ENCODE data around the gene SERINC3.
A peak's percentile ranks its signal among the peaks of the same experiment; 100 is the strongest.

The SERINC3 gene

GRCh38 chr20:44495802-44496481, 25.9 kb downstream of the SERINC3 start:
- ChIA-PET CTCF (interaction anchor here (0.6 to 2.3 kb wide), 9 partner anchors 11 to 187 kb away, joined by 3 to 7 read pairs (median 3); partner anchors contain the start of gene TTPAL), POLR2A (interaction anchor here (2.1 kb wide), 1 partner anchor 20 kb away, joined by 6 read pairs; the partner anchor contains the start of gene TTPAL)
- TF ChIP-seq CTCF (IDR thresholded peaks at IDR 0.05; ENCODE audit: insufficient read depth, low read length, missing control alignments): no peak
- no peak overlapping the region for H3K4me3 ChIP-seq (ENCODE audit: low read depth, low read length)
- peak; percentile 97 for DNase-seq (ENCODE audit: low read depth, low spot score)

GRCh38 chr20:44495257-44495656, 26.6 kb downstream of the SERINC3 start:
- H3K4me3 ChIP-seq (ENCODE audit: low read depth, low read length): no peak overlapping the region
- peak; percentile 82 for DNase-seq (ENCODE audit: low read depth, low spot score)
- no peak for TF ChIP-seq CTCF (IDR thresholded peaks at IDR 0.05; ENCODE audit: insufficient read depth, low read length, missing control alignments)
- ChIA-PET POLR2A (interaction anchor here (2.1 kb wide), 1 partner anchor 19 kb away, joined by 6 read pairs; the partner anchor contains the start of gene TTPAL), CTCF (interaction anchor here (0.5 to 2.3 kb wide), 8 partner anchors 15 to 117 kb away, joined by 3 to 7 read pairs (median 3); partner anchors contain the start of gene TTPAL)

GRCh38 chr20:44494681-44495080, 27.2 kb downstream of the SERINC3 start:
- DNase-seq (ENCODE audit: low read depth, low spot score): no peak
- H3K4me3 ChIP-seq (ENCODE audit: low read depth, low read length): no peak overlapping the region
- ChIA-PET POLR2A (interaction anchor here (1.1 to 2.1 kb wide), 2 partner anchors 19 to 116 kb away, joined by 4 to 6 read pairs; partner anchors contain the start of gene TTPAL), CTCF (interaction anchor here (0.5 to 2.3 kb wide), 6 partner anchors 19 to 116 kb away, joined by 3 to 7 read pairs (median 4); partner anchors contain the start of gene TTPAL)
- no peak for TF ChIP-seq CTCF (IDR thresholded peaks at IDR 0.05; ENCODE audit: insufficient read depth, low read length, missing control alignments)

GRCh38 chr20:44494266-44494665, 27.6 kb downstream of the SERINC3 start:
- no peak overlapping the region for H3K4me3 ChIP-seq (ENCODE audit: low read depth, low read length)
- CTCF ChIA-PET: interaction anchor here (1.1 to 2.3 kb wide), 6 partner anchors 9 to 109 kb away, joined by 3 to 7 read pairs (median 5); partner anchors contain the start of gene TTPAL
- peak; percentile 47 for DNase-seq (ENCODE audit: low read depth, low spot score)
- no peak for TF ChIP-seq CTCF (IDR thresholded peaks at IDR 0.05; ENCODE audit: insufficient read depth, low read length, missing control alignments)
- POLR2A ChIA-PET: interaction anchor here (1.1 to 2.1 kb wide), 2 partner anchors 18 to 116 kb away, joined by 4 to 6 read pairs; partner anchors contain the start of gene TTPAL

GRCh38 chr20:44491635-44492395, 30.1 kb downstream of the SERINC3 start:
- ChIA-PET POLR2A (no interaction called here), CTCF (interaction anchor here (0.9 to 4.5 kb wide), 5 partner anchors 14 to 191 kb away, joined by 3 to 29 read pairs (median 5); partner anchors contain the start of gene FITM2)
- H3K4me3 ChIP-seq (ENCODE audit: low read depth, low read length): no peak overlapping the region
- no peak for DNase-seq (ENCODE audit: low read depth, low spot score)
- no peak for TF ChIP-seq CTCF (IDR thresholded peaks at IDR 0.05; ENCODE audit: insufficient read depth, low read length, missing control alignments)
